MM.1S (cell line): ENCODE measurements around the gene NFATC1.

Experiments used
- DNase-seq: peaks from one replicate; pipeline ENCODE4 v3.0.0-alpha.2; 2015
- H2AFZ ChIP-seq: fragments of 300-600 bp; sonication (generic); 2 replicates; pipeline ENCODE4 v1.6.0; 2016; ENCODE audit warnings: antibody characterized with exemption, low read length
- H3F3A ChIP-seq: fragments of 300-600 bp; sonication (generic); 2 replicates; pipeline ENCODE4 v1.6.1; 2016; ENCODE audit warnings: mild to moderate bottlenecking, antibody characterized with exemption, low read length, moderate library complexity, mixed read lengths; ENCODE audit not compliant: insufficient read depth
- H3K27ac ChIP-seq: fragments of 300-600 bp; sonication (generic); 2 replicates; pipeline ENCODE4 v1.5.1; 2016; ENCODE audit warnings: mild to moderate bottlenecking, low read length
- H3K27me3 ChIP-seq: fragments of 300-600 bp; sonication (generic); replicated peaks from 2 replicates; pipeline ENCODE4 v1.6.0; 2016; ENCODE audit warnings: low read length; ENCODE audit not compliant: insufficient read depth
- H3K36me3 ChIP-seq: fragments of 300-600 bp; sonication (generic); replicated peaks from 2 replicates; pipeline ENCODE4 v1.6.1; 2016; ENCODE audit warnings: mild to moderate bottlenecking, low read length, mixed read lengths; ENCODE audit not compliant: insufficient read depth
- H3K4me1 ChIP-seq: fragments of 300-600 bp; sonication (generic); 2 replicates; pipeline ENCODE4 v1.6.1; 2016; ENCODE audit warnings: low read length, mixed read lengths
- H3K4me2 ChIP-seq: fragments of 300-600 bp; sonication (generic); 2 replicates; pipeline ENCODE4 v1.6.0; 2016; ENCODE audit warnings: low read depth, low read length
- H3K4me3 ChIP-seq: fragments of 300-600 bp; sonication (generic); 2 replicates; pipeline ENCODE4 v1.5.1; 2016; ENCODE audit warnings: low read length, mixed read lengths
- H3K79me2 ChIP-seq: fragments of 300-600 bp; sonication (generic); 2 replicates; pipeline ENCODE4 v1.6.1; 2016; ENCODE audit warnings: mixed run types, low read length, mixed read lengths
- H3K9ac ChIP-seq: fragments of 300-600 bp; sonication (generic); 2 replicates; pipeline ENCODE4 v1.6.1; 2016; ENCODE audit warnings: low read length, mixed read lengths
- H3K9me2 ChIP-seq: fragments of 300-600 bp; sonication (generic); replicated peaks from 2 replicates; pipeline ENCODE4 v1.6.1; 2016; ENCODE audit warnings: mild to moderate bottlenecking, low read length, mixed read lengths; ENCODE audit not compliant: insufficient read depth
- H3K9me3 ChIP-seq: fragments of 300-600 bp; sonication (generic); replicated peaks from 2 replicates; pipeline ENCODE4 v1.6.1; 2016; ENCODE audit warnings: mild to moderate bottlenecking, low read length, mixed read lengths; ENCODE audit not compliant: insufficient read depth
- H4K20me1 ChIP-seq: fragments of 300-600 bp; sonication (generic); 2 replicates; pipeline ENCODE4 v1.6.1; 2016; ENCODE audit warnings: mild to moderate bottlenecking, low read length, moderate library complexity, mixed read lengths; ENCODE audit not compliant: insufficient read depth
- EZH2 ChIP-seq: fragments of 300-600 bp; sonication (generic); optimal IDR thresholded peaks from 2 replicates; pipeline ENCODE3; 2017; ENCODE audit warnings: low read depth, mild to moderate bottlenecking, antibody characterized with exemption, low read length, mixed read lengths
- EZH2phosphoT487 ChIP-seq: fragments of 300-600 bp; sonication (generic); IDR thresholded peaks from 2 replicates; pipeline ENCODE4 v1.6.1; 2018; ENCODE audit warnings: antibody characterized with exemption, low read length
- TF ChIP-seq, protein P1 (sequence below): fragments of 300-600 bp; sonication (generic); IDR thresholded peaks from 2 replicates; pipeline ENCODE4 v1.5.1; 2016; ENCODE audit warnings: antibody characterized with exemption, low read length, mixed read lengths

The NFATC1 gene

DNA sequence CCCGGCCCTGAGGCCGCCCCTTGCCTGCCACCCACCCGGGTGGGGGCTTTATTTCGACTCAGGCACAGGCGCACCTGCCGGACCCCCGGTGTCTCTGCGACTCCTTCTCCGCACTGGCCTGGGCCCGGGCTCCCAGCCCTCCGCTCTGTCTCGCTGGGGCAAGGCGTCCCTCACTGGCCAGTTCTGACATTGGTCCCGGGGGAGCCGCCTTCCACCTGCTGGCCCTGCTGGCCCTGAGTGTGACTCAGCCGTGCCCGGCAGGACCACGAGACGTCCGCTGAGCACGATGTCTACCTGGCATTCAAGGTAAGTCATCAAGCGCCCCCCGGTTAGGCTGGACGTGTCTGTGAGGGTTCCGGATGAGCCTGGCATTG lies 152.3 kb downstream of the NFATC1 start:
- H3K4me3 ChIP-seq = no peak overlapping the region
- H3K9ac ChIP-seq = no peak overlapping the region
- H3K79me2 ChIP-seq = no peaks in the 10 kb centered on the region
- no peaks in the 10 kb centered on the region for H3K9me2 ChIP-seq
- no peaks in the 10 kb centered on the region for H4K20me1 ChIP-seq
- no peaks in the 10 kb centered on the region for H3K4me1 ChIP-seq
- no peak overlapping the region for H2AFZ ChIP-seq
- H3K27me3 ChIP-seq = no peaks in the 10 kb centered on the region
- TF ChIP-seq, protein P1, sequence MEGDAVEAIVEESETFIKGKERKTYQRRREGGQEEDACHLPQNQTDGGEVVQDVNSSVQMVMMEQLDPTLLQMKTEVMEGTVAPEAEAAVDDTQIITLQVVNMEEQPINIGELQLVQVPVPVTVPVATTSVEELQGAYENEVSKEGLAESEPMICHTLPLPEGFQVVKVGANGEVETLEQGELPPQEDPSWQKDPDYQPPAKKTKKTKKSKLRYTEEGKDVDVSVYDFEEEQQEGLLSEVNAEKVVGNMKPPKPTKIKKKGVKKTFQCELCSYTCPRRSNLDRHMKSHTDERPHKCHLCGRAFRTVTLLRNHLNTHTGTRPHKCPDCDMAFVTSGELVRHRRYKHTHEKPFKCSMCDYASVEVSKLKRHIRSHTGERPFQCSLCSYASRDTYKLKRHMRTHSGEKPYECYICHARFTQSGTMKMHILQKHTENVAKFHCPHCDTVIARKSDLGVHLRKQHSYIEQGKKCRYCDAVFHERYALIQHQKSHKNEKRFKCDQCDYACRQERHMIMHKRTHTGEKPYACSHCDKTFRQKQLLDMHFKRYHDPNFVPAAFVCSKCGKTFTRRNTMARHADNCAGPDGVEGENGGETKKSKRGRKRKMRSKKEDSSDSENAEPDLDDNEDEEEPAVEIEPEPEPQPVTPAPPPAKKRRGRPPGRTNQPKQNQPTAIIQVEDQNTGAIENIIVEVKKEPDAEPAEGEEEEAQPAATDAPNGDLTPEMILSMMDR = no peak
- TF ChIP-seq EZH2 (no peak), EZH2phosphoT487 (no peak)
- no peak overlapping the region for H3K27ac ChIP-seq
- H3K36me3 ChIP-seq = no peaks in the 10 kb centered on the region
- no peak for DNase-seq
- H3K9me3 ChIP-seq = no peaks in the 10 kb centered on the region
- no peak overlapping the region for H3K4me2 ChIP-seq
- no peaks in the 10 kb centered on the region for H3F3A ChIP-seq

DNA sequence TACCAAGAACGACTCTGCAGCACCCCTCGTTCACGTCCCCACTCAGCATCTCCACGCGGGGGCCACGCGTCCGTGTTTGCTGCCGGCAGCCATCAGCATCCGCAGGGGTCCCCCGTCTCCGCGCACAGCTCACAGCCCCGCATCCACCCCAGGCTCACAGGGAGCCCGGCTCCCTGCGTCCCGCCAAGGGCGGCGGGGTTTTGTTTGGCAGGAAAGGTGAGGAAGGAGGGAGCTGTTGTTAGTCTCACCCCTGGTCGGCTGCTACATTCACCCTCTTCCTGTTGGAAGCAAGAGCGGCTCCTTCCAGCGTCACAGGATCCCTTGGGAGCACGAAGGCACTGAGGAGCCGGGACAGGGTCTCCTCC lies 152.9 kb downstream of the NFATC1 start:
- Histone ChIP-seq H3K79me2 (no peaks in the 10 kb centered on the region), H3K27me3 (no peaks in the 10 kb centered on the region), H3K36me3 (no peaks in the 10 kb centered on the region), H3K27ac (no peak overlapping the region), H3K9ac (no peak overlapping the region), H3K4me3 (no peak overlapping the region), H3K4me2 (no peak overlapping the region), H4K20me1 (no peaks in the 10 kb centered on the region), H2AFZ (no peak overlapping the region), H3K9me3 (no peaks in the 10 kb centered on the region), H3K4me1 (no peaks in the 10 kb centered on the region), H3F3A (no peaks in the 10 kb centered on the region), H3K9me2 (no peaks in the 10 kb centered on the region)
- DNase-seq = no peak
- TF ChIP-seq, protein P1 = no peak
- TF ChIP-seq EZH2 (no peak), EZH2phosphoT487 (no peak)

DNA sequence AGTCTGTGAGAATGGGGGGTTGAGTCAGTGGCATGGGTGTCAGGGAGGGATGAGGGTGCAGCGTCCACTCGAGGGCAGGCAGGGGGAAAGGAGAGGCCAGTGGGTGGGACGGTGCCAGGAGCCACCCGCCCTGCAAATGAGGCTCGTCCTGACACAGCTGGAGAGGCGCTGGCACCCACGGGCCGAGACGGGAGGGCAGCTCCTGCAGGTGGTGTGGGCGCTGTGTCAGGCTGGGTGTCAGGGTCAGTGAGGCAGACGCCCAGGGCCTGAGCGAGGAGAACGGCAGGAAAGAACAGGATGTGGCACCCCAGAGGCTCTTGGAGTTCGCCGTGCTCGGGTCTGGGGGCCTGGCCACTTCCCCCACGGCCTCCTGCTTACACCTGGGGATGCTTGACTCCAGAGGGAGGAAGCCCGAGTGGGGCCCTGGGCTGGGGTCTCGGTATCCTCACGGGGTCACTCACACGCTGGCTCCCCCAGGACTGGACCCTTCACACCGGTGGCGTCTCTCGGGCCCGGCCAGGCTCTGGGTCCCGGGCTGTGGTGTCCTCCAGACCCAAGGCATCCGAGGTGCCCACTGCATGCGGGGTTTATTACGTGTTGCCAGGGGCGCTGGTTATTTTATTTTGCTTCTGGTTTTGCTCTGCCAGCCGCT lies 153.4 kb downstream of the NFATC1 start:
- H3K79me2 ChIP-seq = no peaks in the 10 kb centered on the region
- no peaks in the 10 kb centered on the region for H3F3A ChIP-seq
- H3K9ac ChIP-seq = no peak overlapping the region
- no peak overlapping the region for H3K27ac ChIP-seq
- no peak overlapping the region for H2AFZ ChIP-seq
- TF ChIP-seq EZH2 (no peak), EZH2phosphoT487 (no peak)
- TF ChIP-seq, protein P1 = no peak
- no peaks in the 10 kb centered on the region for H3K36me3 ChIP-seq
- no peaks in the 10 kb centered on the region for H3K9me3 ChIP-seq
- H4K20me1 ChIP-seq = no peaks in the 10 kb centered on the region
- no peak for DNase-seq
- H3K27me3 ChIP-seq = no peaks in the 10 kb centered on the region
- no peak overlapping the region for H3K4me3 ChIP-seq
- no peaks in the 10 kb centered on the region for H3K9me2 ChIP-seq
- H3K4me1 ChIP-seq = no peaks in the 10 kb centered on the region
- H3K4me2 ChIP-seq = no peak overlapping the region
